HFFc6 (cell line): ENCODE results near the gene CCDC184. TPM values are rescaled to one million over a fixed set of nuclear protein-coding genes. Genes with fewer than 3 reads are reported as not detected.

Experiments used
- DNase-seq: peaks from one replicate; pipeline ENCODE4 v3.0.0-alpha.2; 2018
- H3K27ac Mint-ChIP-seq: 2 replicates; pipeline ENCODE4 v1.8.0; 2020; ENCODE audit warnings: mild to moderate bottlenecking, mixed read lengths
- H3K27me3 Mint-ChIP-seq: 2 replicates; pipeline ENCODE4 v1.8.0; 2021; ENCODE audit warnings: mild to moderate bottlenecking, moderate library complexity, mixed read lengths; ENCODE audit not compliant: insufficient read depth
- H3K36me3 Mint-ChIP-seq: 2 replicates; pipeline ENCODE4 v1.8.0; 2021; ENCODE audit warnings: low read depth, mixed read lengths
- H3K4me1 Mint-ChIP-seq: 2 replicates; pipeline ENCODE4 v1.8.0; 2020; ENCODE audit warnings: low read depth, mixed read lengths
- H3K4me3 Mint-ChIP-seq: 2 replicates; pipeline ENCODE4 v1.8.0; 2020; ENCODE audit warnings: mild to moderate bottlenecking, moderate library complexity, mixed read lengths
- H3K9me3 Mint-ChIP-seq: 2 replicates; pipeline ENCODE4 v1.8.0; 2020; ENCODE audit warnings: mild to moderate bottlenecking, mixed read lengths
- CTCF ChIP-seq: fragments of 200-600 bp; sonication (generic); IDR thresholded peaks from 2 replicates; pipeline ENCODE4 v1.5.0; 2021; ENCODE audit warnings: antibody characterized with exemption, mild to moderate bottlenecking
- total RNA-seq, 6 experiments: library from RNA; stranded (reverse); fragmentation: NEBNext Ultra II Directional; extraction: Animal tissue kit (Norgen Biotek cat#: 25700); gene quantifications; 2 replicates in 1 of 6; 3 replicates in 5 of 6; pipeline ENCODE4 v1.2.3, GENCODE V29; 2021

The CCDC184 gene
- total RNA-seq, 6 experiments from 2014 or later = 0.45 to 0.86 (median 0.59) TPM

DNA sequence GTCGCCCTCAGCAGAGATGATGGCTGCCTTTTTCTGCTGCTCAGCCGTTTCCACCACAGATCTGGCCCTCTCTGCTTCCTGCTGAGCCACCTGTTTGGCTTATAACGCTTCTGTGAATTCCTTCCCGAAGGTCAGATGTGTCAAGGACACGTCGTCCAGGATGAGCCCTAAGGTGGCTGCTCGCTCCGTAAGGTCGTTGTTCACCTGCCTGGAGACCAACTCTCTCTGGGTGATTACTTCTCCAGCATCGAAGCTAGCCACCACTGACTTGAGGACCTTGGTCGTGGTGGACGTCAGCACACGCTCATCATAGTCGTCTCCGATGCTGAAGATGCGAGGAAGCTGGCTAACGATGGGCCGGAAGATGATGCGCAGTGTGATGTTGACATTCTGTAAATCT is 14.4 kb upstream of the CCDC184 start:
- Mint-ChIP-seq H3K27me3 (peaks cover 7% of the 10 kb centered on the region), H3K9me3 (no peaks in the 10 kb centered on the region), H3K27ac (no peak overlapping the region), H3K4me3 (no peak overlapping the region), H3K36me3 (no peaks in the 10 kb centered on the region), H3K4me1 (no peaks in the 10 kb centered on the region)
- DNase-seq = no peak
- no peak for TF ChIP-seq CTCF

DNA sequence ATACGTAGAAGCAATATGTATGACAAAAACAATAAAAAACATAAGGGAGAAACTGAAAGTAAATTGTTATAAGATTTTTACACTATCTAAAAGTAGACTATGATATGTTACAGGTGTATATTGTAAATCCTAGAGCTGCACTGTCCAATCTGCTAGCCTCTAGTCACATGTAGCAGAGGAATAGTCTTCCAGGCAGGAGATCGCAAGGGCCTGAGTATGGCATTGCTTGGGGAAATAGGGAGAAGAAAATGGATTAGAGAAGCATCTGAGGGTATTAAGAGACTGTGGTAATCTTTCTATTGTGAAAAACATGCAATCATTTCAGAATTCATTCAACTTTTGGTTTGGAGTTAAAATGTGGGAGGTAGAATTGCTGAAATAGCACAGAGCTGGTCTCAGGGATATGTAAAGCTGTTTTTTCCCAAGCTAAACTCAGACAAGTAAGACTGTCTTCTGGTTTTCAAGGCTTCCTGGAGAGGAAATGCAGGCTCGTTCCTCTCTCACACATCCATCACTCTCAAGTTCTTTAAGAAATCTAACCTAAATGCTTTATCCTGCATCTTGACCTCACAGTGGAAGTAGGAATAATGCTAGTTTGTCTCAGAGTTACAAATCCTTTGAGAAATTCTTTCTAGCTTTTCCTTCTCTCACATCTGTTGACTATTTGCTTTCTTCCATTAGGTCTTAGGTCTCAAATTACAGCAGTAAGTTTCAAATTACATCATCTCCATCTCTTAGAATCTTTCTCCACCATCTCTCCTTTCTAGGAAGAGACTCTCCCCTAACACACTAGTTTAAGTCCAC is 7.6 kb upstream of the CCDC184 start:
- Mint-ChIP-seq H3K27me3 (peaks cover 25% of the 10 kb centered on the region), H3K4me3 (peak overlapping the region; percentile 17; the same call in 1 of the 2 replicates), H3K27ac (no peak overlapping the region), H3K36me3 (no peaks in the 10 kb centered on the region), H3K4me1 (peaks cover 12% of the 10 kb centered on the region), H3K9me3 (no peaks in the 10 kb centered on the region)
- TF ChIP-seq CTCF = no peak
- no peak for DNase-seq

- no peaks in the 10 kb centered on the region for H3K9me3 Mint-ChIP-seq
- H3K4me1 Mint-ChIP-seq = peaks cover 12% of the 10 kb centered on the region
- peaks cover 25% of the 10 kb centered on the region for H3K27me3 Mint-ChIP-seq
- TF ChIP-seq CTCF = no peak
- H3K36me3 Mint-ChIP-seq = no peaks in the 10 kb centered on the region
- H3K4me3 Mint-ChIP-seq = no peak overlapping the region
- DNase-seq = no peak
- no peak overlapping the region for H3K27ac Mint-ChIP-seq
Measured at GRCh38 chr12:48176417-48176751, 7.1 kb upstream of the CCDC184 start.

DNA sequence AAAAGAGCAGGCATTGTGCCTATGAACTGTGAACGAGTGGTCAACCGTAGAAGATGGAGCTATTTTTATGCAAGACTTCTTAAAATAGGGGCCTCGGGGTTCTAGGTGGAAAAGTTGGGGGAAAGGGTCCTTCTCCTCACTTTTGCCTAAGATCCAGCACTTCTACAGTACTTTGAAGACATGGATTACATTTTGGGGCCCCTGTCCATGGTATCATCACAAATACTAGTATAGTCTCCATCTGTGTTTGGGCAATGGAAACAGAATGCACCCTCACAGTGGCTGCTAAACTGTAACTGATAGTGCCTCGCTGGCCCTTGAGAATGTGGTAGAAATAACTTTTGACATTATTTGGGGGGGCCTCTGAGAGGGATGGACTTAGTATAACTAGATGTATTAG is 5.5 kb upstream of the CCDC184 start:
- Mint-ChIP-seq H3K4me3 (no peak overlapping the region), H3K27me3 (peaks cover 25% of the 10 kb centered on the region), H3K4me1 (peaks cover 21% of the 10 kb centered on the region), H3K36me3 (no peaks in the 10 kb centered on the region), H3K27ac (no peak overlapping the region), H3K9me3 (no peaks in the 10 kb centered on the region)
- no peak for TF ChIP-seq CTCF
- DNase-seq = no peak

DNA sequence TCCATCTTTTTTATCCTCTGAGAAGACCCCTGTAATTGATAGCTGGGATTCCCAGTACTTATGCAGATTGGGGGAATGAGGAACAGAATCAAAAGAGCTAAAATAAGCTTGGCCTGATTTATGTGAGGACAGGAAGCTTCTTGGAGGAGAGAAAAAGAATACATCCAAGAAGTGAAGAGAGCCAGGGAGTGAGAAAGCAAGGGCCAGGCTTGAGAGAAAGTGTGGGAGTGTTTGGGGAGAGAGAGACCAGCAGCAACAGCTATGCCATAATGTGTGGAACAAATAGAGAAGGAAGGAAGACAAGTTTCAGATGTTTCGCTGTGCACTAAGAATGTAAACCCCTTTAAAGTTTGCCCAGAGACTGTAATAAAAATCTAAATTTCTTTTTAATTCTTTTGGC is 4.0 kb upstream of the CCDC184 start:
- Mint-ChIP-seq H3K27ac (no peak overlapping the region), H3K36me3 (no peaks in the 10 kb centered on the region), H3K9me3 (no peaks in the 10 kb centered on the region), H3K27me3 (peaks cover 32% of the 10 kb centered on the region), H3K4me3 (no peak overlapping the region), H3K4me1 (peaks cover 21% of the 10 kb centered on the region)
- no peak for TF ChIP-seq CTCF
- DNase-seq = no peak
